ENCODE measurements around the gene CYTH2.

DNA sequence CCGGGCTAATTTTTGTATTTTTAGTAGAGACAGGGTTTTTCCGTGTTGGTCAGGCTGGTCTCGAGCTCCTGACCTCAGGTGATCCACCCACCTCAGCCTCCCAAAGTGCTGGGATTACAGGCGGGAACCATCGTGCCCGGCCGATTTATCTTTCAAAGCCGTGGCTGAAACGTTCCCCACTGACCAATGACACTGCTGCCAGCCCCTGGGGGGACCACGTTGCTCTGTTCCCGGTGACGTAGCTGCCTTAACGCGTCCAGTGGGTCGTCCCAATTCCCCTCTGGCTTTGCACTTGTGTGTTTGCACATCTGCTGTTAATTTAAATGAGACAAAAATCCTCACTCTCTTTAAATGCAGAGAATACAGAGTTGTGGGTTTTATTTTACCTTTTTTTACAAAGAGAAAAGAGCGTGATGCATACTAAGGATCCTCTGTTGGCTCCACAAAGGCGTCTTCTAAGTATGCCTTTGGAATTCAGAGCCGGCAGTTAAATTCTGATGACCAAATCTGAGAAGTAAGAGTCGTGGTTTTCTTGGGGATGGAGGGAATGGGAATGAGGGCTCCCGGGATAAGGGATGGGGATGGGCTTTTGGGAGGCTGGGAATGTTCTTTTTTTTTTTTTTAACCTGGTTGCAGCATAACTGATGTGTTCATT is 61.0 kb downstream of the CYTH2 start:
- TF ChIP-seq SMC3 (IDR thresholded peaks at IDR 0.05) (no peak), POLR2A (IDR thresholded peaks at IDR 0.05; ENCODE audit: low read length) (no peak), MYC (IDR thresholded peaks at IDR 0.05; ENCODE audit: borderline replicate concordance, low read length) (no peak)
- TF ChIP-seq, protein P1, sequence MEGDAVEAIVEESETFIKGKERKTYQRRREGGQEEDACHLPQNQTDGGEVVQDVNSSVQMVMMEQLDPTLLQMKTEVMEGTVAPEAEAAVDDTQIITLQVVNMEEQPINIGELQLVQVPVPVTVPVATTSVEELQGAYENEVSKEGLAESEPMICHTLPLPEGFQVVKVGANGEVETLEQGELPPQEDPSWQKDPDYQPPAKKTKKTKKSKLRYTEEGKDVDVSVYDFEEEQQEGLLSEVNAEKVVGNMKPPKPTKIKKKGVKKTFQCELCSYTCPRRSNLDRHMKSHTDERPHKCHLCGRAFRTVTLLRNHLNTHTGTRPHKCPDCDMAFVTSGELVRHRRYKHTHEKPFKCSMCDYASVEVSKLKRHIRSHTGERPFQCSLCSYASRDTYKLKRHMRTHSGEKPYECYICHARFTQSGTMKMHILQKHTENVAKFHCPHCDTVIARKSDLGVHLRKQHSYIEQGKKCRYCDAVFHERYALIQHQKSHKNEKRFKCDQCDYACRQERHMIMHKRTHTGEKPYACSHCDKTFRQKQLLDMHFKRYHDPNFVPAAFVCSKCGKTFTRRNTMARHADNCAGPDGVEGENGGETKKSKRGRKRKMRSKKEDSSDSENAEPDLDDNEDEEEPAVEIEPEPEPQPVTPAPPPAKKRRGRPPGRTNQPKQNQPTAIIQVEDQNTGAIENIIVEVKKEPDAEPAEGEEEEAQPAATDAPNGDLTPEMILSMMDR (IDR thresholded peaks at IDR 0.05) = no peak
- TF ChIP-seq, protein P2, sequence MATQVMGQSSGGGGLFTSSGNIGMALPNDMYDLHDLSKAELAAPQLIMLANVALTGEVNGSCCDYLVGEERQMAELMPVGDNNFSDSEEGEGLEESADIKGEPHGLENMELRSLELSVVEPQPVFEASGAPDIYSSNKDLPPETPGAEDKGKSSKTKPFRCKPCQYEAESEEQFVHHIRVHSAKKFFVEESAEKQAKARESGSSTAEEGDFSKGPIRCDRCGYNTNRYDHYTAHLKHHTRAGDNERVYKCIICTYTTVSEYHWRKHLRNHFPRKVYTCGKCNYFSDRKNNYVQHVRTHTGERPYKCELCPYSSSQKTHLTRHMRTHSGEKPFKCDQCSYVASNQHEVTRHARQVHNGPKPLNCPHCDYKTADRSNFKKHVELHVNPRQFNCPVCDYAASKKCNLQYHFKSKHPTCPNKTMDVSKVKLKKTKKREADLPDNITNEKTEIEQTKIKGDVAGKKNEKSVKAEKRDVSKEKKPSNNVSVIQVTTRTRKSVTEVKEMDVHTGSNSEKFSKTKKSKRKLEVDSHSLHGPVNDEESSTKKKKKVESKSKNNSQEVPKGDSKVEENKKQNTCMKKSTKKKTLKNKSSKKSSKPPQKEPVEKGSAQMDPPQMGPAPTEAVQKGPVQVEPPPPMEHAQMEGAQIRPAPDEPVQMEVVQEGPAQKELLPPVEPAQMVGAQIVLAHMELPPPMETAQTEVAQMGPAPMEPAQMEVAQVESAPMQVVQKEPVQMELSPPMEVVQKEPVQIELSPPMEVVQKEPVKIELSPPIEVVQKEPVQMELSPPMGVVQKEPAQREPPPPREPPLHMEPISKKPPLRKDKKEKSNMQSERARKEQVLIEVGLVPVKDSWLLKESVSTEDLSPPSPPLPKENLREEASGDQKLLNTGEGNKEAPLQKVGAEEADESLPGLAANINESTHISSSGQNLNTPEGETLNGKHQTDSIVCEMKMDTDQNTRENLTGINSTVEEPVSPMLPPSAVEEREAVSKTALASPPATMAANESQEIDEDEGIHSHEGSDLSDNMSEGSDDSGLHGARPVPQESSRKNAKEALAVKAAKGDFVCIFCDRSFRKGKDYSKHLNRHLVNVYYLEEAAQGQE (IDR thresholded peaks at IDR 0.05) = no peak

Measured in A549 (cell line).